GM18858 (cell line): ENCODE measurements around the gene ENKD1.

Experiments used
- ATAC-seq: cut with Tn5 transposase; IDR thresholded peaks from one replicate; pipeline ENCODE4 v1.9.1; 2021; ENCODE audit not compliant: unreplicated experiment

The ENKD1 gene

GRCh38 chr16:67679935-67680897, 13.7 kb upstream of the ENKD1 start:
- no peak for ATAC-seq

DNA sequence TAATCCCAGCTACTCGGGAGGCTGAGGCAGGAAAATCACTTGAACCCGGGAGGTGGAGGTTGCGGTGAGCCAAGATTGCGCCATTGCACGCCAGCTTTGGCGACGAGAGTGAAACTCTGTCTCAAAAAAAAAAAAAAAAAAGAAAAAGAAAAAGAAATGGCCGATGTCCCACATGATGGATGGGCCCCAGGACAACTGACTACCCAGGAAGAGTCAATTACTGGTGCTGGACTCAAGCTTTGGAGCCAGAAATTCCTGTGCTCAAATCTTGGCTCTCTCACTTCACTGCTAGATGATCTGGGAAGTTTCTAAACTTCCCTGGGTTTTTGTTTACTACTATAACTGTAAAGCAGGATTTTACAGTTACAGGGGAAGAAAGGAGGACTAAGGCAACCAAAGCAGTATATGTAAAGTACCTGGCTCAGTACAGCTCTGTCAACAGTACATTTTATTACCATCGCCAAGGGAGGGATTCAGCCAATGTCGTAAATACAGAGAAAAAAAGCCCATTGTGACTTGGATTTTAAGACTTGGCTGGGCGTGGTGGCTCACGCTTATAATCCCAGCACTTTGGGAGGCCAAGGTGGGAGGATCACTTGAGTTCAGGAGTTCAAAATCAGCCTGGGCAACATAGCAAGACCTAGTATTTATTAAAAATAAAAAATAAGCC, 11.9 kb upstream of the ENKD1 start:
- no peak for ATAC-seq

- ATAC-seq: no peak
Observed at GRCh38 chr16:67677712-67678111, 11.2 kb upstream of the ENKD1 start.

DNA sequence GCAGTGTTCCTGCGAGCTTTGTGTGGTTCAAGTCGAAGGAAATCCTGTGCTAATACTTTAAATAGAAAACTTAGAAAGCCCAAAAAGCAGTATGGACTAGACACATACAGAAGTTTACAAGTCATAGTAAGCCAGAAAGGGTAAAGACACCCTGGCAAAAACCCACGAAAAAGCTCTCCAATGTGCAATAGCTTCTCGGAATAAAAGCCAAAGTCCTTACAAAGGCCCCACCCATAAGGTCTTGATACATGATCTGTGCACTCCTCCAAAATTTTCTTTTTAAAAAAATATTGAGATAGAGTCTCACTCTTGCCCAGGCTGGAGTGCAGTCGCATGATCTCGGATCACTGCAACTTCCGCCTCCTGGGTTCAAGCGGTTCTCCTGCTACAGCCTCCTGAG, 10.4 kb upstream of the ENKD1 start:
- ATAC-seq: no peak

DNA sequence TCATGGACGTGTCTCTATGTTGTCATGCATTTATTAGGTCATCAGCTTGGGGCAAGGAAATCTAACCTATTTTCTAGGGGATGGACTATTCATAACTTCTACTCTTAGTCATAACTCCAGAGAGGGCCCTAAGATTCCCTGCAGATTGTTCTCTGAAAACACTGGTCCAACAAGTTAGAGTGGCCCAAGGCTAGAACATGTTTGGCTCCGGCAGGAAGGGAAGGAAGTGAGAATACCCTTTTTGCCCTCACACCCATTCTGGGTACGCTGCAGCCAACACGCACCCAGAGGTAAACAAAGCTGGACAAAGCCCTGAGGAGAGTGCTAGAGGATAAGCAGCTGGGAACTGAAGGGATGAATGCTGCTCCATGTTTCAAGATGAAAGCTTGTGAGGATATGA, 10.0 kb upstream of the ENKD1 start:
- ATAC-seq: no peak

- ATAC-seq: no peak
Observed at GRCh38 chr16:67675999-67676398, 9.4 kb upstream of the ENKD1 start.

DNA sequence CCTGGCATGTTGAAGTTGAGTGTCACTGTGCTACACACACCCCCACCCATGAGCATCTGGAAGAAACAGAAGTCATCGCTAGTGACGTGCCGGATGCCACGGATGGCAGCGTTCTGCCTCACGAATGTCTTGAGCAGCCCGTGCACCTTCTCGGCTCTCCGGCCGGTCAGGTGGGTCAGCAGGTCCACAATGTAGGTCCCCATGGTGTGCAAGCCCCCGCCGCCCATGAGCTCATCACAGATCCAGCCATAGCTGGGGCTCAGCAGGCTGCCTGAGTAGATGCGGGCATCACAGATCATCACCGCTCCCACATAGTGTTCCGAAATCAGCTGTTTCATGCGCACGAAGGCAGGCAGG, 9.0 kb upstream of the ENKD1 start:
- ATAC-seq: no peak

- ATAC-seq: no peak
Observed at GRCh38 chr16:67674851-67675578, 8.5 kb upstream of the ENKD1 start.

- no peak for ATAC-seq
Observed at GRCh38 chr16:67673712-67674580, 7.4 kb upstream of the ENKD1 start.

DNA sequence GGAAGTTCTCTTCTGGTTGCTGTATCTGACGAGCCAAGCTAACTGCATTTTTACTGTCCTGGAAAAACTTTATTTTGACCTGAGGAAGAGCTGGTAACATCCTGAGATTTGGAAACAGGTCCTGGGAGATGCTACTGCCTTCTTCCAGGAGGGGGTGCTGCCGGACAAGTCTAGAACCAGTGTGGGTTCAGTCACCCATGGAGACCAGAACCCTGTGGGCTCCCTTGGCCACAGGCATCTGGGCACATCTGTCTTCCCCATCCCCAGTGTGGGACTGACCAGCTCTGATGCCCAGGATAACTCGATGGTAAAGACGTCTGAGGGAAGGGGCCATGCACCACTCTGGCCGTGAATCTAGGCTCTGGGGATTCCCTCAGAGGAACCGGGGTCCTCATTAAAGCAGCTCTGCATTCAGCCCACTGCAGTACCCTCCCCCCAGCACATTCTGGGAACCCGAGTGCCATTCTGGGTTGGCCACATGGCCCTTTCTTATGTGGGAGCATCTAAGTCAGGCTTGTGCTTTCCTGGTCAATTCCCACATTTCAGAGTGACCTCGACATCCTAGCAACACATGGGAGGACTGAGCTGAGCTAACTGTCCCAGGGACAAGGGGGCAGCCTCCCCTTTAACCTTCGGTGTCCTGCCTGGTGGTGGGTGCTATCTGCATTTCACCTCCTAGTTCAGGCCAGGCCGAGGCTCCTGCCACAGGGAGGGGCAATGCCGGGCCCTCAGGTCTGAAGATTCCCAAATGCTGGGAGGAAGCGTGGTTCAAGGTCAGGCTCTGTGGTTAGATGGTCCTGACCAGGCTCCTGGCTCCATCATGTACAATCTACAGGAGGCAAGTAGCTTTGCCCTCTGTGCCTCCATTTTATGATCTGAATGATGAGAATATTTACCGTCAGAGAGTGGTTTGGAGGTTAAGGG, 6.5 kb upstream of the ENKD1 start:
- ATAC-seq: no peak

DNA sequence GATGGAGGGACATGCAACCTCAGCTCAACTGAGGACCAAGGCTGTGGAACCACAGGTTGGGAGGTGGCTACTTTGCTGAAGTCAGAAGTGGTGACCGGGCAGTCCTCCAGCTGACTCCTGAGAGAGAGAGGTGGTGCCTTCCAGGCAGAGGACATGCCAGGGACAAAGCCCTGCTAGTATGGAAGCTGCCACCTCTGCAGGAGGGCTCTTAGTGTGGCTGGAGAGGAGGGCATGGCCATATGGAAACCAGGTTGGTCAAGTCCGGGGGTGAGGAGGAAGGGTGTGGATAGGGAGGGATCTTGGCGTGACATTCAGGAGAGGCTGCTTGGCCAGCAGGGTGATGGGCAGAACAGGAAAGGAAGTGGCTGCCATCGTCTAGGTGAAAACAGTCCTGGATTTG, 5.8 kb upstream of the ENKD1 start:
- ATAC-seq: no peak

DNA sequence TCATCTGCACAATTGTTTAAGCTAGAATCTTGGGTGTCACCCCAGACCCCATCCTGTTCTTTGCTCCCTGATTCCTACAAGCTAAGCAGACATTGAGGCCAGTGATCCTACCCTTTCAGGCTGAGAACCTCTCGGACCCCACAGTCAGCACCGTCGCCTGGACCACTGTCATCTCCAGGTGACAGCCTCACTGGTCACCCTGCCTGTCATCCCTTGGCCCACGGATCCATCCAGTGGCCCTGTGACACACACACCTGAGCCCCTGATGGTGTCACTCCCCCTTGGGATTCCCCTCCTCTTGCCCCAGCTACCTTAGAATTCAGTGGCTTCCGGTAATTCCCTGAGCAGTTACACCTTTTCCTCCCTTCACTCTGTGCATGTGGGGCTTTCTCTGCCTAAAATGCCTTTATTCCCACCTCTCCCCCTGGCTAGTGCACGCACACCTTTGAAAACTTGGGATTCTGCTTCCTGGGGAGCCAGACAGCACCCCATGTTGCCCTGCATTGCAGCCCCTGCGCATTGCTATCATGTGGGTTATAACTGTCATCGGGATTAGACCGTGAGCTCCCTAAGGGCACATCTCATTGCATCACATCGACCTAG, 3.0 kb upstream of the ENKD1 start:
- ATAC-seq: no peak

GRCh38 chr16:67668495-67669157, 2.1 kb upstream of the ENKD1 start:
- ATAC-seq: no peak

DNA sequence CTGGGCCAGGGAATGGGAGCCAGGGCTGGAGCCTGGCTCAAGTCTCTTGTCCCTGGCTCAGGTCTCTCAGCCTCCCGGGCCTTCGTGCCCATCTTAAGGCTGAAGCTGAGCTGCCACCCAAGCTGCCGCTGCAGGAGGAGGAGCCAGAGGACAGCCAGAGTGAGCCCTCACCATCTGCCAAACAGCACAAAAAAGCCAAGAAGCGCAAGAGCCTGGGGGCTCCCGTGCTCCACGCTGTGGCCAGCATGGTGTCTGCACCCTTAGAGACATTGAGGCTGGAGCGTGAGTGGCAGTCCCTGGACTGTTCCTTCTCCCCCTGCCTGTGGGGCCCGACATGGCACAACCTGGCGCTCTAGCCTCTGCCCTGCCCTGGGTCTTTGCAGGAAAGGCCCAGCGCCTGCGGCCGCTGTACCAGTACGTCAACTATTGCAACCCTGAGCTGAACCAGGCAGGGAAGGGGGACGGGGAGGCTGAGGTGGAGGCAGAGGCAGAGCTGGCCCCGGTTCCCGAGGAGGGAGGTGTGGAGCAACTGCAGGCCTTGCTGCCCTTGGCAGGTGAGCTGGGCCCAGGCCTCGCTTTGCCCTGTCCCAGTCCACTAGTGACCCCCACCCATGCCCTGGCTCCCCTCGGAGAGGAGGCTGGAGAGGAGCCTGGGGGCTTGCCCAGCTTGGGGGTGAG, 1.4 kb upstream of the ENKD1 start:
- peak; percentile 71 for ATAC-seq

- no peak for ATAC-seq
Observed at GRCh38 chr16:67667453-67667816, 885 bp upstream of the ENKD1 start.

DNA sequence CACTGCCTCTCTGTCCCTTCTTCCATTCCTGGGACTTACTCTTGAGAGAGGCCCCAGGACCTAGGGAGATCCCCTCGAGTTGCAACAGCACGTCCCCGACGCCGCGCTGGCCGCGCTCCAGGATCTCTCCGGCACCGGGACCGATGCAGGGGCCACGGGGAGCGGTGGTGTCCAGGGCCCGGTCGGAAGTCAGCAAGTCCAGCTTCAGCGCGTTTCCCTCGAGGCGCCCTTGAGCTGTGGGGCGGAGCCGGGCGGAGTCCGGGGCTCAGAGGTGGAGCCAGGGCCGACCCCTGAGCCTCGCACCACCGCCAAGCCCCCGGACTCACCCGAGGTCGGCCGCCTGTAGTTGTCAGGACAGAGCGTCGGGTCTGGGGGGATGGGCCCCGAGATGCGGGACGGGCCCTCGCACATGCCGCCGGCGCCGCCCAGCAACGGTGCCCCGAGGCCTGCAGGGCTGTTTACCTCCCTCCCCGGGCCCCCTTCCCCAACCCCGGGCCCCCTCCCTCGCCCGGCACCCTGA, 458 bp downstream of the ENKD1 start:
- no peak for ATAC-seq

DNA sequence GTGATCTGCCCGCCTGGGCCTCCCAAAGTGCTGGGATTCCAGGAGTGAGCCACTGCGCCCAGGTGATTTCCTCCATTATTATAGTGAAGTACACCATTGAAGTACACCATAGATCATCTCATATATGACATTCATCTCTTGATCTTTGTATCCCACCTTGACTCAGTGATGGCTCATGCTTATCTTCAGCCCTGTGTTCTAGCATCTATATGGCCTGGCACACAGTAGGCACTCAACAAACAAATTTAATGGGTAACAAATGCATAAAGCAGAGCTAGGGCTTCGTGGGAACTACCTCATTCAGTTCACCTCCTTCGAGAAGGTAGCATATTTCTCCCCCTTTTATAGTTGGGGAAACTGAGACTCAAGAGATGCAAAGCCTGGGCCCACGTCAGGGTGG, 952 bp downstream of the ENKD1 start:
- ATAC-seq: no peak

DNA sequence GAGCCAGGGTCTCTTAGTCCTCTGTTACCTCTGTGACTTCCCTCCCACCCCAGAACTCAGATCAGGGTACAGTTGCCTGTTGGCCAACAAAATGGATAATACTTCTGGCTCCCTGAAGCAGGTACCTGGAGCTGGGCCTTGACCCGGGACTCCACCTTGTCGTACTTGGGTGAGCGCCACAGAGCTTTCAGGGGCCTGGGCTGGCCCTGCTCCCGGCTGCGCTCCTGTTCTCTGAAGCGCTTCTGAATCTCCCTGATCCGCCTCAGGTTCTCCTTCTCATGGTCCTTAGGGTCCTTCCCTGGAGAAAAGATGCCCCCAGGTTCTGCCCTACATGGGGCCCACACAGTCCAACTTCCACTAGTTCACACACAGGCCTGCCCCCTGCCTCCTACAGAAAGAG, 1.7 kb downstream of the ENKD1 start:
- ATAC-seq: no peak
